Breast epithelium (tissue), 4 donors: ENCODE data around the gene ZNF687. TPM values are rescaled to one million over a fixed set of nuclear protein-coding genes. Genes with fewer than 3 reads are reported as not detected.

Experiments
- DNase-seq, 2 donors: peaks; one replicate each; pipeline ENCODE4 v3.0.0-alpha.2; 2019; ENCODE audit warnings: low spot score in 2 of 2
- H3K27ac ChIP-seq, 2 donors: fragments of 200-600 bp; sonication (generic) in 1 of 2; one replicate each; pipeline ENCODE4 v1.5.1; 2016 to 2019; ENCODE audit warnings: mild to moderate bottlenecking in 1 of 2
- H3K27me3 ChIP-seq, 2 donors: fragments of 200-600 bp; sonication (generic) in 1 of 2; one replicate each; pipeline versions ENCODE4 v1.5.1 to v1.6.0; 2017 to 2019; ENCODE audit warnings: control low read depth in 1 of 2, mild to moderate bottlenecking in 1 of 2
- H3K36me3 ChIP-seq: fragments of 200-600 bp; one replicate; pipeline ENCODE4 v1.5.1; 2019
- H3K4me1 ChIP-seq, 2 donors: fragments of 200-600 bp; sonication (generic); one replicate each; pipeline ENCODE4 v1.5.1; 2016 to 2019; ENCODE audit warnings: control low read depth in 1 of 2
- H3K4me3 ChIP-seq, 3 donors: fragments of 200-600 bp; sonication (generic); 1 replicate in 2 of 3; 2 replicates in 1 of 3; pipeline ENCODE4 v1.5.1; 2016 to 2019; ENCODE audit warnings: mild to moderate bottlenecking in 3 of 3, moderate library complexity in 2 of 3
- H3K9me3 ChIP-seq, 2 donors: fragments of 200-600 bp; sonication (generic) in 1 of 2; one replicate each; pipeline ENCODE4 v1.5.1; 2016 to 2019; ENCODE audit warnings: control low read depth in 1 of 2
- CTCF ChIP-seq, 3 donors: fragments of 450-650 bp; IDR thresholded peaks; one replicate each; pipeline ENCODE4 v1.5.1; 2016 to 2017; ENCODE audit warnings: antibody characterized with exemption in 3 of 3, mild to moderate bottlenecking in 3 of 3, moderate library complexity in 3 of 3
- POLR2A ChIP-seq: fragments of 450-650 bp; IDR thresholded peaks from one replicate; pipeline ENCODE4 v1.6.1; 2016; ENCODE audit warnings: antibody characterized with exemption, mild to moderate bottlenecking, moderate library complexity
- POLR2AphosphoS5 ChIP-seq, 3 donors: sonication (generic); formaldehyde crosslinking; IDR thresholded peaks; one replicate each; pipeline ENCODE4 v1.6.1; 2017; ENCODE audit warnings: antibody characterized with exemption in 3 of 3
- intact Hi-C: fragments of 100-400 bp; cut with DNase I; formaldehyde crosslinking; loops from one replicate; pipeline ENCODE4 v1.15.1; 2023; ENCODE audit warnings: low total_unique reads
- total RNA-seq, 3 donors: library from RNA; depleted of rRNA; stranded (reverse); fragments of >200 nt; gene quantifications; one replicate each; pipeline ENCODE4 v1.1.0, GENCODE V29; 2016

The ZNF687 gene
- total RNA-seq, 3 donors from 2014 or later, result 20.6 to 31.6 (median 25.9) TPM

- DNase-seq, result no peak
- no peak overlapping the region for H3K27ac ChIP-seq
- no peaks in the 10 kb centered on the region for H3K36me3 ChIP-seq
- no peak overlapping the region for H3K4me3 ChIP-seq
- no peaks in the 10 kb centered on the region for H3K9me3 ChIP-seq
- no peak for TF ChIP-seq CTCF (IDR thresholded peaks at IDR 0.05)
- intact Hi-C loops, result no loop called here
- no peaks in the 10 kb centered on the region for H3K27me3 ChIP-seq
- peaks cover 7 to 11% of the 10 kb centered on the region in 2 donors for H3K4me1 ChIP-seq
Observed at GRCh38 chr1:151287767-151288500, 5.8 kb downstream of the ZNF687 start.

DNA sequence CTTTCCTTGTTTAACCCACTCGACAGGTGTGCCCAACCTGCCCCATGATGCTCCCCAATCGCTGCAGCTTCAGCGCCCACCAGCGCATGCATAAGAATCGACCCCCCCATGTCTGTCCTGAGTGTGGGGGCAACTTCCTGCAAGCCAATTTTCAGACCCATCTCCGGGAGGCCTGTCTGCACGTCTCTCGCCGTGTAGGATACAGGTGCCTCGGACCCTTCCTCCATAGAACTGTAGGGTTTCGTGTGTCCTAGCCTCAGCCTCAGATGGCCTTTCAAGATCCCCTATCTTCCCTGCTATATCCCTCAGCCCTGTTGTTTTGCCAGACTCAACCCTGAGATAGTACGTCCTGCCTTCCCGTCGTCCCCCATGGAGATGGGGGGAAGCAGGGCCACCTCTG, 6.4 kb downstream of the ZNF687 start:
- Histone ChIP-seq H3K27ac (no peak overlapping the region), H3K4me3 (no peak overlapping the region), H3K36me3 (peaks cover 1% of the 10 kb centered on the region), H3K4me1 (peaks cover 4 to 10% of the 10 kb centered on the region in 2 donors), H3K27me3 (no peaks in the 10 kb centered on the region), H3K9me3 (no peaks in the 10 kb centered on the region)
- no peak for DNase-seq
- no peak for TF ChIP-seq POLR2AphosphoS5 (IDR thresholded peaks at IDR 0.05)
- intact Hi-C loops, result no loop called here

DNA sequence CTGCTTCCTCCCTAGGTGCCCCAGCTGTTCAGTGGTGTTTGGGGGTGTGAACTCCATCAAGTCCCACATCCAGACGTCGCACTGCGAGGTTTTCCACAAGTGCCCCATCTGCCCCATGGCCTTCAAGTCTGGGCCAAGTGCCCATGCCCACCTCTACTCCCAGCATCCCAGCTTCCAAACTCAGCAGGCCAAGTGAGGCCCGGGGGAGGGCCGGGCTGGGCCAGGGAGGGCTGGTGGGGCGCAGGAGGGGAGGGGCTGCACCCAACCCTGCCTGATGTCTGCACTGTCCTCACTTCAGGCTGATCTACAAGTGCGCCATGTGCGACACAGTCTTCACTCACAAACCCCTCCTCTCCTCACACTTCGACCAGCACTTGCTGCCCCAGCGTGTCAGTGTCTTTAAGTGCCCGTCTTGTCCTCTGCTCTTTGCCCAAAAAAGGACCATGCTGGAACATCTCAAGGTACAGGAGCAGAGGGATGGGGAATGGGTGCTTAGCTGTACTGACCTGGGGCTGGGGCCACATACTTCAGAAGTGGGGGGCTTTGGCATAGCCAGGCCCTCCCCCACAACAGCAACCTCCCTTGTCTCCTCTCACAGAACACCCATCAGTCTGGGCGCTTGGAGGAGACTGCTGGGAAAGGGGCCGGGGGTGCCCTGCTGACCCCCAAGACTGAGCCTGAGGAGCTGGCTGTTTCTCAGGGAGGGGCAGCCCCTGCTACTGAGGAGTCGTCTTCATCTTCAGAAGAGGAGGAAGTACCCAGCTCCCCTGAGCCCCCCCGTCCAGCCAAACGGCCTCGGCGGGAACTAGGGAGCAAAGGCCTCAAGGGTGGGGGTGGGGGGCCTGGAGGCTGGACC, 7.2 kb downstream of the ZNF687 start:
- Histone ChIP-seq H3K9me3 (no peaks in the 10 kb centered on the region), H3K4me1 (peaks cover 0 to 2% of the 10 kb centered on the region in 2 donors), H3K36me3 (peaks cover 9% of the 10 kb centered on the region), H3K4me3 (no peak overlapping the region), H3K27ac (peak overlapping the region in 1 of 2 donors; percentile 7), H3K27me3 (no peaks in the 10 kb centered on the region)
- no peak for TF ChIP-seq POLR2A
- no peak for TF ChIP-seq POLR2AphosphoS5 (IDR thresholded peaks at IDR 0.05)
- TF ChIP-seq CTCF (IDR thresholded peaks at IDR 0.05), result no peak
- DNase-seq, result no peak
- intact Hi-C loops, result no loop called here

GRCh38 chr1:151289991-151290708, 8.1 kb downstream of the ZNF687 start:
- TF ChIP-seq POLR2A (no peak), POLR2AphosphoS5 (IDR thresholded peaks at IDR 0.05) (no peak), CTCF (IDR thresholded peaks at IDR 0.05) (no peak)
- Histone ChIP-seq H3K36me3 (peaks cover 10% of the 10 kb centered on the region), H3K27me3 (no peaks in the 10 kb centered on the region), H3K4me1 (no peaks in the 10 kb centered on the region), H3K27ac (no peak overlapping the region), H3K9me3 (no peaks in the 10 kb centered on the region), H3K4me3 (no peak overlapping the region)
- no peak for DNase-seq
- intact Hi-C loops, result no loop called here

DNA sequence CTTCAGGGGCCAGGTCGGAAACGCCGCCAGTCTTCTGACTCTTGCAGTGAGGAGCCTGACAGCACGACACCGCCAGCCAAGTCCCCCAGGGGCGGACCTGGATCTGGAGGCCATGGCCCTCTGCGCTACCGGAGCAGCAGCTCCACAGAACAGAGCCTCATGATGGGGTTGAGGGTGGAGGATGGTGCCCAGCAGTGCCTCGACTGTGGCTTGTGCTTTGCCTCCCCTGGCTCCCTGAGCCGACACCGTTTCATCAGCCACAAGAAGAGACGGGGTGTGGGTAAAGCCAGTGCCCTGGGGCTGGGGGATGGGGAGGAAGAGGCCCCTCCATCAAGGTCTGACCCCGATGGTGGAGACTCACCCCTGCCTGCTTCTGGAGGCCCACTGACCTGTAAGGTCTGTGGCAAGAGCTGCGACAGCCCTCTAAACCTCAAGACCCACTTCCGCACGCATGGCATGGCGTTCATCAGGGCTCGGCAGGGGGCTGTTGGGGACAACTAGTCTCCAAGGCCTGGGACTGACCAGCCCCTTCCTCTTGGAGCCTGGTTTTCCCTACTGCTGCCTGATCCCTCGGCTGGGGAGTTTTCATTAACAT, 8.7 kb downstream of the ZNF687 start:
- TF ChIP-seq POLR2A, result no peak
- TF ChIP-seq CTCF (IDR thresholded peaks at IDR 0.05), result no peak
- TF ChIP-seq POLR2AphosphoS5 (IDR thresholded peaks at IDR 0.05), result no peak
- Histone ChIP-seq H3K36me3 (peaks cover 10% of the 10 kb centered on the region), H3K27me3 (no peaks in the 10 kb centered on the region), H3K4me3 (no peak overlapping the region), H3K4me1 (no peaks in the 10 kb centered on the region), H3K9me3 (no peaks in the 10 kb centered on the region), H3K27ac (no peak overlapping the region)
- intact Hi-C loops, result no loop called here
- DNase-seq, result no peak
